Umbilical cord (tissue), 2 donors: ENCODE results near the gene MSI2. TPM values are rescaled to one million over a fixed set of nuclear protein-coding genes. Genes with fewer than 3 reads are reported as not detected.
A peak's percentile ranks its signal among the peaks of the same experiment; 100 is the strongest.
"Not testable (repeated sequence)": the region's sequence is repeated elsewhere in the genome, so short reads cannot be mapped to it uniquely, and the experiment has no call there.

Source experiments
- DNase-seq: peaks from one replicate; pipeline ENCODE4 v3.0.0-alpha.2; 2015; ENCODE audit warnings: low spot score
- total RNA-seq: library from RNA; depleted of rRNA; stranded (reverse); fragments of >200 nt; gene quantifications from one replicate; pipeline ENCODE4 v1.2.3, GENCODE V29; 2014; ENCODE audit warnings: low replicate concordance; ENCODE audit not compliant: insufficient read depth

Gene MSI2
- total RNA-seq, result 62.6 TPM

- peak; percentile 91 for DNase-seq
Measured at GRCh38 chr17:57255776-57256681, at the start of gene MSI2. Gene MSI2 (plus strand): TSS chr17:57256523. CDS start chr17:57256743, 220 bp downstream.

- DNase-seq, result no peak
Measured at GRCh38 chr17:57206928-57207327, 49.4 kb upstream of the MSI2 start.

GRCh38 chr17:57207396-57207795 is 48.9 kb upstream of the MSI2 start:
- DNase-seq, result no peak

- DNase-seq, result no peak
Measured at GRCh38 chr17:57210224-57210553, 46.1 kb upstream of the MSI2 start.

GRCh38 chr17:57210972-57211411 is 45.3 kb upstream of the MSI2 start:
- DNase-seq, result no peak

- DNase-seq, result no peak
Measured at GRCh38 chr17:57211543-57211942, 44.8 kb upstream of the MSI2 start.

GRCh38 chr17:57213180-57213825 is 43.0 kb upstream of the MSI2 start:
- no peak for DNase-seq

GRCh38 chr17:57215317-57215716 is 41.0 kb upstream of the MSI2 start:
- no peak for DNase-seq

GRCh38 chr17:57221366-57222350 is 34.7 kb upstream of the MSI2 start:
- no peak for DNase-seq

GRCh38 chr17:57222422-57222821 is 33.9 kb upstream of the MSI2 start:
- not testable (repeated sequence) for DNase-seq

- no peak for DNase-seq
Measured at GRCh38 chr17:57225127-57225526, 31.2 kb upstream of the MSI2 start.

- no peak for DNase-seq
Measured at GRCh38 chr17:57226793-57227192, 29.5 kb upstream of the MSI2 start.

GRCh38 chr17:57228911-57229310 is 27.4 kb upstream of the MSI2 start:
- DNase-seq, result no peak

GRCh38 chr17:57234061-57234738 is 22.1 kb upstream of the MSI2 start:
- no peak for DNase-seq

- no peak for DNase-seq
Measured at GRCh38 chr17:57234739-57235092, 21.6 kb upstream of the MSI2 start.

GRCh38 chr17:57235124-57235523 is 21.2 kb upstream of the MSI2 start:
- DNase-seq, result no peak

- DNase-seq, result no peak
Measured at GRCh38 chr17:57236686-57237299, 19.5 kb upstream of the MSI2 start.

- DNase-seq, result no peak
Measured at GRCh38 chr17:57240648-57241047, 15.7 kb upstream of the MSI2 start.

GRCh38 chr17:57242148-57242547 is 14.2 kb upstream of the MSI2 start:
- DNase-seq, result peak; percentile 49

- DNase-seq, result peak; percentile 54
Measured at GRCh38 chr17:57243171-57243622, 13.1 kb upstream of the MSI2 start.

- DNase-seq, result no peak
Measured at GRCh38 chr17:57245786-57246185, 10.5 kb upstream of the MSI2 start.
